Tibial nerve (tissue), 4 donors: ENCODE data around the gene CACNG5.

Experiments used
- CTCF ChIP-seq, 5 experiments: fragments of 200-600 bp in 3 of 5; fragments of 450-650 bp in 2 of 5; sonication (generic) in 3 of 5; IDR thresholded peaks; one replicate each; pipeline ENCODE4 v1.5.1; 2016 to 2019; ENCODE audit warnings: antibody characterized with exemption in 5 of 5, mild to moderate bottlenecking in 3 of 5, moderate library complexity in 2 of 5
- EP300 ChIP-seq, 2 donors: sonication (generic); formaldehyde crosslinking; IDR thresholded peaks; one replicate each; pipeline ENCODE4 v1.6.1; 2017; ENCODE audit warnings: antibody characterized with exemption in 2 of 2, mild to moderate bottlenecking in 1 of 2

GRCh38 chr17:66885417-66885816, 50.5 kb downstream of the CACNG5 start:
- TF ChIP-seq CTCF (IDR thresholded peaks at IDR 0.05) (no peak), EP300 (IDR thresholded peaks at IDR 0.05) (no peak)
